ENCODE results near the gene UBR4.

UBR4 gene

DNA sequence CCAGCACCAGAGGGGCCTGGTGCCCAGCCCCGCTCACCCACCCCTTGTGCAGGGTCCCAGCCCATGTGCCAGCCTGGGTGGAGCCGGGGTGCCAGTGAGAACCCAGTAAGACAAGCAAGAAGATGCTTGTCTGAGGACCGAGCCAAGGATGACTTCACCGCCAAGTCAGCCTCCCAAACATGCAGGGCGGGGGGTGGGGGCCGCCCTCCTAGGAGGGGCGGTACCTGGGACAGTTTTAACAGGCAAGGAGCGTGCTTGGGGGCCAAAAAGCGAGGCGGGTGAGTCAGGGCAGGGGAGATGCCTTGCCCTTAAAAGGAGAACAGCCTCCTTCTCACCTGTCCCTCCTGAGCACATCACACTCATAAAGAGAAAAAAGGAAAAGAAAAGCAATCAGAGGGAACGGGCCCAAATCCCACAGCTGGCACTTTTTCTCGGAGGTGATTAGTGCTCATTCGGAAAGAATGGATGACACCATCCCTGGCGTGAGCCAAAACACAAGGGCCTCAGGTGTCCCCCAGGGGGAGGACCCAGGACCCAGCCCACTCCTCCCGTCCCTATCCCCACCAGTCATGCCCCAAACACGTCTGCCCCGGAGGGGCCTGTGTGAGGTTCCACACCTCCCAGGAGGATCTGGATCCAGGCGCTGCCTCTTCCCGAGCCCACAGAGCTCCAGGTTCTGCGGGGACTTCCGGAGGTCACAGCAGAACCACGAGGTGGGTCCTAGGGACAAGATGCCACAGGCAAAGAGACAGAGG is 176.0 kb downstream of the UBR4 start:
- FAIRE-seq (no peak), DNase-seq (ENCODE audit: insufficient read length) (no peak)
- no peak for TF ChIP-seq TAF1 (IDR thresholded peaks at IDR 0.05; ENCODE audit: borderline replicate concordance, low read depth, low read length)
- no peak for TF ChIP-seq POLR2A (IDR thresholded peaks at IDR 0.05; ENCODE audit: low read depth, low read length)

DNA sequence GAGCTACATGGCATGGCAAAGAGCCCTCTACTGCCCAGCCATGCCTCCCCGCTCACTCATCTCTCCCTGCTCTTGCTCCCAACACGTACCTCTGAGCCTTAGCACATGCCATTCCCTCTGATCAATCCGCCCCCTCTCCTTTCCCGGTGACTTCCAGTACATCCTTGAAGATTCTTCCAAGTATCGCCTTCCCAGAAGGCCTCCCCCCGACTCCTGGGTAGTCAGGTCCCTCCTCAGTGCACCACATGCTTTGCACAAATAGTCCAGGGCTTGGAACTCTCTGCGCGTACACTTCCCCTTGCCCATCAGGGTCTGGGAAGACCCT is 176.6 kb downstream of the UBR4 start:
- DNase-seq (ENCODE audit: insufficient read length) (no peak), FAIRE-seq (no peak)
- TF ChIP-seq TAF1 (IDR thresholded peaks at IDR 0.05; ENCODE audit: borderline replicate concordance, low read depth, low read length), result no peak
- TF ChIP-seq POLR2AphosphoS5 (IDR thresholded peaks at IDR 0.05; ENCODE audit: low read depth, low read length), result no peak
- TF ChIP-seq POLR2A (IDR thresholded peaks at IDR 0.05; ENCODE audit: low read depth, low read length), result no peak

DNA sequence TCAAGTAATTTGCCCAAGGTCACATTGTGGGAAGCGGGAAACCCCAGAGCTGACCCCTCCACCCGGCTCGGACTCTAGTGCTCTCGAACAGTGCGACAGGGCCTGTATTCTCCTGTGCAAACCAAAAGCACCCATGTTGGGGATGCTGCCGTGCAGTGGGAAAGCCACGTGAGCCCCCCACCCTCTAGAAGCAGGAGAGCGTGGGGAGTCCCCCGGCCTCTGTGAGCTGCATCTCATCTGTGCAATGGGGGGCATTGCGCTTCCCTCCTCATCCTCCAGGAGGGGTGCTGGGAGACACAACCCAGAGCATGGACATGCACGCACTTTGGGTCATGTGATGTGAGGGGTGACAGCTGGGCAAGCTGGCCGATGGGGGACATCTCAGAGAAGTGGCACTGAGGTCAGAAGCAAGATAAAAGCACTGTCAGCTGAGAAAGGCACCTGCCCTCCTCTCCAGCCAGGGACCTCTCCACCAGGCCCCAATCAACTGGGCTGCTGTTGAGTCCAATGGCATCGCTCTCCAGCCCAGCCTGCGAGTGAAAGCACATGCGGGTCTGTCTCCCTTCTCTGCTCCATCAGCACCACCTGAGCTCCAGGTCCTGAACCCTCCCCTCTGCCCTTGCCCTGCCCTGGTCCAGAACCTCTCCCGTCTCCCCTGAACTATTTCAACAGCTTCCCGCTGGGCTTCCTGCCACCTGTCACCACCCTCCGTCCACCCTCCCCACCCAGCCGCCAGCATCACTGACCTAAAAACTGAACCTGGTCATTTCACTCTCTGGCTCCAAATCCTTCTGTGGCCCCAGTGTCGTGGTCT is 177.2 kb downstream of the UBR4 start:
- FAIRE-seq (no peak), DNase-seq (ENCODE audit: insufficient read length) (no peak)
- TF ChIP-seq TAF1 (IDR thresholded peaks at IDR 0.05; ENCODE audit: borderline replicate concordance, low read depth, low read length) (no peak), POLR2AphosphoS5 (IDR thresholded peaks at IDR 0.05; ENCODE audit: low read depth, low read length) (no peak)

DNA sequence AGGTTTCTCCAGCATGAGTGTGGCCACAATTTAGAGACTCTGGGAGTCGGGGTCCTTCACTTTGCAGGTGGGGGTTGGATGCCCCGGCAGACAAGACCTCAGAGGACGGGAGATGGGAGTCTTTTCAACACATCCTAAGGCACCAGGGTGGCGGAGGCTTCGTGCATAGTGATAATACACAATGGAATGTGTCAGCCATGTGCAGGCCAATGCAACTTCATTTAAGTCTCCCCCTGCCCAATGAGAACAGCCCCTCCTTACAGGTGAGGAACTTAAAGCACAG is 177.7 kb downstream of the UBR4 start:
- FAIRE-seq, result no peak
- TF ChIP-seq TAF1 (IDR thresholded peaks at IDR 0.05; ENCODE audit: borderline replicate concordance, low read depth, low read length) (no peak), POLR2AphosphoS5 (IDR thresholded peaks at IDR 0.05; ENCODE audit: low read depth, low read length) (no peak), POLR2A (IDR thresholded peaks at IDR 0.05; ENCODE audit: low read depth, low read length) (no peak)
- no peak for DNase-seq (ENCODE audit: insufficient read length)

DNA sequence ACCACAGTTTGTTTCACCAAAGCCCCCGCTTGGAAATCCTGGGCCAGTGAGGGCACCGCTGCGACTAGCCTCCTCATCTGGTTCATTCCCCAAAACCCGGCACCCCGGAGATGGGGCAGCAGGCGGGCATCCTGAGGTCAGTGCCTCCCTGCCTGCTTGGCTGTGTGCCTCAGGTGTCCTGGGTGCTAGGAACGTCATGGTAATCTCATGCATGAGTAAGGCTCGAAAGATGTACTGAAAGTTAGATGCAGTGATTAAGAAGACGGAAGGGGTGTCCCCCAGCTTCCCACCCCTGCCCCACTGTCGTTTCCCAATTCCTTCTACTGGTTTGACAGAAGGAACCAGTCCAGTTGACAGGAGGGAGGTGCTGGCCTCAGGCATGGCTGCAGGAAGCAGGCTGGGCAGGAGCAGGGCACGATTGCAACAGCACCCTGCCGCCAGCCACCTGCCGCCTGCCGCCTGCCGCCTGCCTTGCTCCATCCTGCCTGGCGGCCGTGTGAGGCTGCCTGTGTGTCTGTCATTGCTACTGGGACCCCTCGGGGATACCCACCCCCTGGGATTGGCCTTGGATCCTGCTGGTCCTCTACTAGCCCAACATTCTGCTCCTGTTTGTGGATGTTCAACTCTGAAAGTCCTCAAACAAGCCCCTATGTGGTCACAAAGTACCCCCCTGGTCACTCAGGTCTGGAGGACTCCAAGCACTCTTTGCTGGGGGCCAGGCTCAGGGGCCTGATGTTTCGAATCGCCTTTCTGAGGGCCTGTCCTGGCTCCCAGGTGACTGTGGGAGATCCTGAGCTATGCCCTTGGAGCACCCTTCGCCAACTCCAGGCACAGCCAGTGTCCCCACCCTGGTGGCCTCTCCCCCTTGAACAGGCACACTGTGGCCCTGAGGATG is 180.6 kb downstream of the UBR4 start:
- no peak for FAIRE-seq
- TF ChIP-seq POLR2A (IDR thresholded peaks at IDR 0.05; ENCODE audit: low read depth, low read length), result no peak
- DNase-seq (ENCODE audit: insufficient read length), result no peak

DNA sequence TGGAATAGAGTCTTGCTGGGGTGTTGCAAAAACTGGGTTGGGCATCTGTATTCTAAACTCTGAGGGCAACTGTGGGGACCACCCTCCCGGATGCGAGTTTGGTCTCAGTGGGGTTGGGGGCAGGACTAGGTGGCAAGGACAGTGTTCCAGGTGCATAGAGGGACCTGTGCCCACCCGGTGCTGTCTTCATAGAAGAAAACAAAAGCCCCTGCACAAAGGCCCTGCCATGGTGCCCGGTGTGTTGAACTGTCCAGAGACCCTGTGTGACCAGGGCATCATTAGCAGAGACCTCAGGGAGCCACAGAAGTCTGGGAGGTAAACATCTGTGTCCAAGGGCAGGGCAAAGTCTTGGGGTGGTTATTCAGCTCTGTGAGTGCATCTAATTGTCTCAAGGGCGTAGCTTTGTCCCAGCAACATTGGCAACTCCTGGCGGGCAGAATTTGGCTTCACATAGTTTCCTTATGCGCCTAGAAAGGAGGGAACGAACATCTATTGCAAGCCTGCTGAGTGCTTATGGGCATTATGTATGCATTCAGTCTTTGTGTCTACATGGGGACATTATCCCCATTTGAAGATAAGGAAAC is 181.4 kb downstream of the UBR4 start:
- FAIRE-seq (no peak), DNase-seq (ENCODE audit: insufficient read length) (no peak)
- TF ChIP-seq POLR2AphosphoS5 (IDR thresholded peaks at IDR 0.05; ENCODE audit: low read depth, low read length), result no peak
- no peak for TF ChIP-seq POLR2A (IDR thresholded peaks at IDR 0.05; ENCODE audit: low read depth, low read length)
- TF ChIP-seq TAF1 (IDR thresholded peaks at IDR 0.05; ENCODE audit: borderline replicate concordance, low read depth, low read length), result no peak

DNA sequence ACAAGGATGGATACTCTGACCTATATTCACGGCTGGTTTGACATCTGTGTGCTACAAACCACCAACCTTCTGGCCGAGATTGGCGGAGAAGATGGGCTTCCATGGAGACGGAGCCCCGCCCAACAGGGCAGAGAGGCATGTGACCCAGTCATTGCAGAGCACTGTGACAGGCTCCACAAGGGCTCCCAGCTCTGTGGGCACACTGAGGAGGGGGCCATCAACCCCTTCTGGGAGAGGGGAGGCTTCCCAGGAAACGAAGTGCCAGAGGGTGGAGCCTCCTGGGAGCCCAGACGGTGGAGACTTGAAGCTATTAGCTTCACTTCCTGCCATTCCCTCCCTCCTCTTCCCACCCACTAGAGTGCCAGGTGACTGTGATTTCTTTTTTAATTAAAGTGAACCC is 182.0 kb downstream of the UBR4 start:
- FAIRE-seq (no peak), DNase-seq (ENCODE audit: insufficient read length) (no peak)
- TF ChIP-seq TAF1 (IDR thresholded peaks at IDR 0.05; ENCODE audit: borderline replicate concordance, low read depth, low read length) (no peak), POLR2A (IDR thresholded peaks at IDR 0.05; ENCODE audit: low read depth, low read length) (no peak), POLR2AphosphoS5 (IDR thresholded peaks at IDR 0.05; ENCODE audit: low read depth, low read length) (no peak)
